Endothelial cell of umbilical vein (primary cell): ENCODE measurements around the gene NMU. TPM values are rescaled to one million over a fixed set of nuclear protein-coding genes. Genes with fewer than 3 reads are reported as not detected.

Experiments used
- BruUV-seq: library from RNA; stranded (reverse); fragments of 400-500 nt; replicated peaks from 2 replicates; lab custom pipeline; 2021; lab: Mats Ljungman, UMichigan
- CTCF ChIA-PET: fragments of 300-600, 350-600 bp; sonication (Branson Sonifier 250); formaldehyde crosslinking; loops from one replicate; lab custom pipeline; 2021; ENCODE audit warnings: antibody characterized with exemption, inconsistent platforms; lab: Charles Lee
- POLR2A ChIA-PET: fragments of 300-600, 350-600 bp; sonication (Branson Sonifier 250); formaldehyde crosslinking; loops from one replicate; lab custom pipeline; 2021; ENCODE audit warnings: antibody characterized with exemption, inconsistent platforms; lab: Charles Lee
- DNase-seq: peaks from one replicate; pipeline ENCODE4 v3.0.0-alpha.2; 2011; ENCODE audit warnings: low read depth, low spot score
- FAIRE-seq: peaks from 2 replicates; lab custom pipeline; 2011; peaks lifted over from hg19 to GRCh38; lab: Jason Lieb, UNC
- H2AFZ ChIP-seq: 2 replicates; pipeline ENCODE4 v1.6.0; 2012; ENCODE audit warnings: low read depth, low read length, control low read depth, inconsistent platforms
- H3K27ac ChIP-seq: 2 replicates; pipeline ENCODE4 v1.5.1; 2011; ENCODE audit warnings: low read depth, mild to moderate bottlenecking, control low read depth, low read length, moderate library complexity; ENCODE audit not compliant: insufficient read depth
- H3K27me3 ChIP-seq, 2 experiments: 2 replicates each; pipeline versions ENCODE4 v1.6.0 to v1.6.1; 2011; ENCODE audit warnings: low read length in 2 of 2, mixed read lengths in 1 of 2; ENCODE audit not compliant: control insufficient read depth in 2 of 2, insufficient read depth in 2 of 2
- H3K36me3 ChIP-seq, 2 experiments: 2 replicates in 1 of 2; 3 replicates in 1 of 2; pipeline ENCODE4 v1.5.1; 2011; ENCODE audit warnings: low read length in 2 of 2, mild to moderate bottlenecking in 1 of 2, moderate library complexity in 1 of 2; ENCODE audit not compliant: control insufficient read depth in 2 of 2, insufficient read depth in 2 of 2; ENCODE audit errors: extremely low read depth in 1 of 2
- H3K4me1 ChIP-seq: 3 replicates; pipeline ENCODE4 v1.5.1; 2011; ENCODE audit warnings: mild to moderate bottlenecking, low read length; ENCODE audit not compliant: control insufficient read depth, insufficient read depth; ENCODE audit errors: extremely low read depth
- H3K4me2 ChIP-seq: 2 replicates; pipeline ENCODE4 v1.6.1; 2011; ENCODE audit warnings: low read length, control low read depth, mixed read lengths; ENCODE audit not compliant: insufficient read depth
- H3K4me3 ChIP-seq, 3 experiments: fragments of 200-600 bp in 1 of 3; sonication (generic), shearing (Covaris generic) in 1 of 3; replicated peaks in 1 of 3; 2 replicates each; pipeline ENCODE4 v1.5.1; 2011 to 2016; ENCODE audit warnings: control low read depth in 3 of 3, low read length in 3 of 3, mild to moderate bottlenecking in 2 of 3, inconsistent platforms in 1 of 3, low read depth in 1 of 3, moderate library complexity in 1 of 3; ENCODE audit not compliant: insufficient read depth in 1 of 3
- H3K79me2 ChIP-seq: 2 replicates; pipeline ENCODE4 v1.6.0; 2012; ENCODE audit warnings: low read length, inconsistent platforms; ENCODE audit not compliant: control insufficient read depth, insufficient read depth
- H3K9ac ChIP-seq: replicated peaks from 2 replicates; pipeline ENCODE3; 2011; ENCODE audit warnings: low read length, control low read depth; ENCODE audit not compliant: insufficient read depth; ENCODE audit errors: extremely low read depth
- H3K9me1 ChIP-seq: replicated peaks from 3 replicates; pipeline ENCODE4 v1.6.0; 2011; ENCODE audit warnings: mild to moderate bottlenecking, low read length; ENCODE audit not compliant: control insufficient read depth, insufficient read depth; ENCODE audit errors: extremely low read depth
- H3K9me3 ChIP-seq: replicated peaks from 2 replicates; pipeline ENCODE4 v1.5.1; 2012; ENCODE audit warnings: low read length, inconsistent platforms; ENCODE audit not compliant: control insufficient read depth, insufficient read depth
- H4K20me1 ChIP-seq: replicated peaks from 2 replicates; pipeline ENCODE3; 2011; ENCODE audit warnings: mild to moderate bottlenecking, low read length; ENCODE audit not compliant: control insufficient read depth, insufficient read depth; ENCODE audit errors: extremely low read depth
- EZH2 ChIP-seq: IDR thresholded peaks from 2 replicates; pipeline ENCODE4 v1.6.1; 2012; ENCODE audit warnings: borderline replicate concordance, low read depth, mild to moderate bottlenecking, moderate library complexity, low read length, inconsistent platforms; ENCODE audit not compliant: severe bottlenecking
- FOS ChIP-seq: IDR thresholded peaks from 2 replicates; pipeline ENCODE4 v1.6.1; 2011; ENCODE audit warnings: mild to moderate bottlenecking, low read length, moderate library complexity, borderline replicate concordance; ENCODE audit not compliant: insufficient read depth
- GATA2 ChIP-seq: IDR thresholded peaks from 2 replicates; pipeline ENCODE4 v1.7.0; 2011; ENCODE audit warnings: low read depth, mild to moderate bottlenecking, moderate library complexity, mixed read lengths, low read length; ENCODE audit not compliant: insufficient read length, insufficient read depth
- JUN ChIP-seq: IDR thresholded peaks from 2 replicates; pipeline ENCODE4 v1.6.1; 2011; ENCODE audit warnings: borderline replicate concordance, low read depth; ENCODE audit not compliant: insufficient read length, insufficient read depth
- MYC ChIP-seq: IDR thresholded peaks from one replicate; pipeline ENCODE4 v1.6.1; 2011; ENCODE audit warnings: mild to moderate bottlenecking, low read depth, low read length
- POLR2A ChIP-seq: IDR thresholded peaks from 2 replicates; pipeline ENCODE4 v1.6.1; 2012; ENCODE audit warnings: low read depth, mild to moderate bottlenecking, control low read depth, low read length
- POLR2AphosphoS5 ChIP-seq: IDR thresholded peaks from 2 replicates; pipeline ENCODE4 v1.6.1; 2012; ENCODE audit warnings: low read depth, mild to moderate bottlenecking, control low read depth, low read length, moderate library complexity; ENCODE audit not compliant: insufficient read depth
- dilution Hi-C: fragments of 300-500 bp; cut with MboI; formaldehyde crosslinking; loops from one replicate; pipeline ENCODE4 v1.15.0; 2019; ENCODE audit warnings: low sequenced_read_pairs; ENCODE audit not compliant: extremely low pct_ligation_motif_present
- intact Hi-C: fragments of 100-400 bp; cut with micrococcal nuclease; formaldehyde crosslinking; loops from one replicate; pipeline ENCODE4 v1.10.0; 2022
- polyA plus RNA-seq, 4 experiments: library from polyadenylated mRNA; depleted of rRNA in 3 of 4; stranded (reverse) in 3 of 4; unstranded in 1 of 4; fragments of >200 nt; gene quantifications; 2 replicates each; pipeline versions ENCODE4 v1.2.1 to v1.2.3, GENCODE V29; 2011 to 2012; ENCODE audit warnings: missing spikeins in 1 of 4
- total RNA-seq: library from RNA; stranded (reverse); gene quantifications from 2 replicates; pipeline ENCODE4 v1.2.3, GENCODE V29; 2021
- TF ChIP-seq, protein P1 (sequence below): IDR thresholded peaks from 2 replicates; pipeline ENCODE4 v1.6.1; 2011; ENCODE audit not compliant: insufficient read depth, insufficient read length
- TF ChIP-seq, protein P2 (sequence below), 2 donors: IDR thresholded peaks; 1 replicate in 1 of 2; 2 replicates in 1 of 2; pipeline ENCODE4 v1.5.1; 2011; ENCODE audit warnings: low read length in 2 of 2, mild to moderate bottlenecking in 2 of 2, moderate library complexity in 2 of 2, control low read depth in 1 of 2, inconsistent platforms in 1 of 2, low read depth in 1 of 2; ENCODE audit not compliant: insufficient read depth in 1 of 2; ENCODE audit errors: extremely low read depth in 1 of 2

The NMU gene
- total and polyA plus RNA-seq, 2 donors (not counting 3 experiments of a cell fraction or from before 2014, with no cell fraction given): 1.4 to 3.7 TPM

DNA sequence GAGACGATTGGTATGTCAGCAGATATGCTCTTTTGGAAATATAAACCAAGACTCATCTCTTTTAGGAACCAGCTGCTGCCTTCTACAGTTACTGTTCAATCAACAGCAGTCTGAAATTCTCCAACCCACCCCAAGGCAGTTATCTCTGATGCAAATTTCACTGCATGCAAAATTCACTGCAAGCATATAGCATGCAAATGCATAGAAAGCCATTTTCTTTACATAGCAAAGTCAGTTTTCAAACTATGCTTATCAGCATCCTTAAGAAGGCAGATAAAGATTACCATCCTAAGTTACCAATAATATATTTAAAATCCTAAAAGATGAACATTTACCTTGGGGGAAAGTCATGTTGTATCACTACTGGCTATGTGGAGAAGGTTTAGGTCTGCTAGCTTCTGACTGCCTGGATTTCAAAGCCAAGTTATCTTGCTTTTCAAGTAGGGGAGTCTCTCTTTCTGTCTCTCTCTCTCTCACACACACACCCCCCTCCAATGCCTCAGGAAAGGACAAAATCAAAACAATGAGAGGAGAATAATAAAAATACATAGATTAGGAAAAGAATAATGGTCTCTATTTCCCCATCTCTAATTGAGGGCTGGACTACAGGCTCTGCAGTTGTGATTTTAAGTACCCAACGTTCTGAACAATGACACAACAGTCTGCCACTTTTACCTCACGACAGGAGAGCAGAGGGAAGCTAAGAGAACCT is 1.5 kb downstream of the NMU start:
- intact Hi-C loops: no loop called here
- Histone ChIP-seq H3K4me2 (no peak overlapping the region), H3K27ac (no peak overlapping the region), H2AFZ (no peak overlapping the region), H3K9me1 (no peaks in the 10 kb centered on the region), H3K9ac (no peak overlapping the region), H4K20me1 (no peaks in the 10 kb centered on the region), H3K79me2 (no peaks in the 10 kb centered on the region), H3K4me3 (no peak overlapping the region), H3K4me1 (peaks cover 7% of the 10 kb centered on the region), H3K9me3 (no peaks in the 10 kb centered on the region), H3K27me3 (peaks cover 34 to 59% of the 10 kb centered on the region in 2 experiments), H3K36me3 (no peaks in the 10 kb centered on the region)
- ChIA-PET CTCF (interaction anchor here (1.1 kb wide), 1 partner anchor 674 kb away, joined by 4 read pairs; no protein-coding TSS in a partner anchor), POLR2A (no interaction called here)
- no peak for FAIRE-seq
- dilution Hi-C loops: no loop called here
- DNase-seq: no peak
- TF ChIP-seq, protein P1, sequence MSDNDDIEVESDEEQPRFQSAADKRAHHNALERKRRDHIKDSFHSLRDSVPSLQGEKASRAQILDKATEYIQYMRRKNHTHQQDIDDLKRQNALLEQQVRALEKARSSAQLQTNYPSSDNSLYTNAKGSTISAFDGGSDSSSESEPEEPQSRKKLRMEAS: no peak
- TF ChIP-seq FOS (no peak), JUN (no peak), EZH2 (no peak), POLR2A (no peak), MYC (no peak), POLR2AphosphoS5 (no peak), GATA2 (no peak)
- TF ChIP-seq, protein P2, sequence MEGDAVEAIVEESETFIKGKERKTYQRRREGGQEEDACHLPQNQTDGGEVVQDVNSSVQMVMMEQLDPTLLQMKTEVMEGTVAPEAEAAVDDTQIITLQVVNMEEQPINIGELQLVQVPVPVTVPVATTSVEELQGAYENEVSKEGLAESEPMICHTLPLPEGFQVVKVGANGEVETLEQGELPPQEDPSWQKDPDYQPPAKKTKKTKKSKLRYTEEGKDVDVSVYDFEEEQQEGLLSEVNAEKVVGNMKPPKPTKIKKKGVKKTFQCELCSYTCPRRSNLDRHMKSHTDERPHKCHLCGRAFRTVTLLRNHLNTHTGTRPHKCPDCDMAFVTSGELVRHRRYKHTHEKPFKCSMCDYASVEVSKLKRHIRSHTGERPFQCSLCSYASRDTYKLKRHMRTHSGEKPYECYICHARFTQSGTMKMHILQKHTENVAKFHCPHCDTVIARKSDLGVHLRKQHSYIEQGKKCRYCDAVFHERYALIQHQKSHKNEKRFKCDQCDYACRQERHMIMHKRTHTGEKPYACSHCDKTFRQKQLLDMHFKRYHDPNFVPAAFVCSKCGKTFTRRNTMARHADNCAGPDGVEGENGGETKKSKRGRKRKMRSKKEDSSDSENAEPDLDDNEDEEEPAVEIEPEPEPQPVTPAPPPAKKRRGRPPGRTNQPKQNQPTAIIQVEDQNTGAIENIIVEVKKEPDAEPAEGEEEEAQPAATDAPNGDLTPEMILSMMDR (IDR thresholded peaks at IDR 0.05; ENCODE audit: extremely low read depth in 1 of 2, insufficient read depth in 1 of 2, low read depth in 1 of 2, low read length in 2 of 2): no peak
- BruUV-seq: no TSS peak
